Skeletal muscle tissue (tissue), 4 donors: ENCODE results near the gene PTPRN2. TPM values are rescaled to one million over a fixed set of nuclear protein-coding genes. Genes with fewer than 3 reads are reported as not detected.

Experiments
- H3K27ac ChIP-seq: one replicate; pipeline ENCODE4 v1.7.0; 2013; ENCODE audit warnings: mild to moderate bottlenecking, low read depth, low read length, inconsistent platforms
- H3K27me3 ChIP-seq, 3 donors: one replicate each; pipeline ENCODE4 v1.7.0; 2013; ENCODE audit warnings: low read length in 3 of 3; ENCODE audit not compliant: control insufficient read depth in 3 of 3, insufficient read depth in 3 of 3
- H3K36me3 ChIP-seq, 3 donors: one replicate each; pipeline ENCODE4 v1.7.0; 2013; ENCODE audit warnings: low read length in 3 of 3; ENCODE audit not compliant: control insufficient read depth in 3 of 3, insufficient read depth in 3 of 3
- H3K4me1 ChIP-seq, 3 donors: one replicate each; pipeline ENCODE4 v1.7.0; 2013; ENCODE audit warnings: low read length in 3 of 3, mild to moderate bottlenecking in 3 of 3; ENCODE audit not compliant: control insufficient read depth in 3 of 3, insufficient read depth in 3 of 3
- H3K4me3 ChIP-seq, 3 donors: one replicate each; pipeline ENCODE4 v1.7.0; 2013; ENCODE audit warnings: low read length in 3 of 3
- H3K9ac ChIP-seq, 3 donors: one replicate each; pipeline ENCODE4 v1.7.0; 2013; ENCODE audit warnings: low read length in 3 of 3, mild to moderate bottlenecking in 3 of 3, moderate library complexity in 2 of 3, low read depth in 1 of 3
- H3K9me3 ChIP-seq, 3 donors: one replicate each; pipeline ENCODE4 v1.7.0; 2013; ENCODE audit warnings: low read length in 3 of 3; ENCODE audit not compliant: control insufficient read depth in 3 of 3
- total RNA-seq: library from RNA; depleted of rRNA; stranded (reverse); fragments of >200 nt; gene quantifications from one replicate; pipeline ENCODE4 v1.2.3, GENCODE V29; 2014
- donor health status: Osteomylitis.

The PTPRN2 gene
- total RNA-seq, 1 donor from 2014 or later = 1.6 TPM

DNA sequence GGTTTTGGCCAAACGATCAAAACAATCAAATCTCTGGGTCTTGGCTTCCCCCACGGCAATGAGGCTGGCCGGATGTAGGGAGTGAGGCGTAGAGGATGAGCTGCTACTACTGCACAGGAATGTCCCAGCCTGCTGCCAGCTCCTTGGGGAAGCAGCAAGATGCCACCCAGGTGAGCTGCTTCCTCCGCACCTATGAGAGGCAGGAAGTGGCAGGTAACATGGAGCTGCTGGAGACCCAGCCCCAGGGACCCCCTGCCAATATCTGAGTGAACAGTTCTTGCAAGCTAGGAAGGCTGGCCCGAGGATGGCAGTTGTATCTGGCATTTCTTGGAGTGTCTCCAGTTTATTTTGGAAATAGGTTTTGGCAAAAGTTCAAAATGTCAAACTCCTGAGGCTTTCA lies 837.3 kb downstream of the PTPRN2 start:
- Histone ChIP-seq H3K4me1 (no peaks in the 10 kb centered on the region), H3K9me3 (peaks cover 0 to 2% (median 0%) of the 10 kb centered on the region in 3 donors), H3K36me3 (no peaks in the 10 kb centered on the region), H3K27me3 (peaks cover 3 to 16% (median 5%) of the 10 kb centered on the region in 3 donors), H3K4me3 (no peak overlapping the region), H3K27ac (no peak overlapping the region), H3K9ac (no peak overlapping the region)

DNA sequence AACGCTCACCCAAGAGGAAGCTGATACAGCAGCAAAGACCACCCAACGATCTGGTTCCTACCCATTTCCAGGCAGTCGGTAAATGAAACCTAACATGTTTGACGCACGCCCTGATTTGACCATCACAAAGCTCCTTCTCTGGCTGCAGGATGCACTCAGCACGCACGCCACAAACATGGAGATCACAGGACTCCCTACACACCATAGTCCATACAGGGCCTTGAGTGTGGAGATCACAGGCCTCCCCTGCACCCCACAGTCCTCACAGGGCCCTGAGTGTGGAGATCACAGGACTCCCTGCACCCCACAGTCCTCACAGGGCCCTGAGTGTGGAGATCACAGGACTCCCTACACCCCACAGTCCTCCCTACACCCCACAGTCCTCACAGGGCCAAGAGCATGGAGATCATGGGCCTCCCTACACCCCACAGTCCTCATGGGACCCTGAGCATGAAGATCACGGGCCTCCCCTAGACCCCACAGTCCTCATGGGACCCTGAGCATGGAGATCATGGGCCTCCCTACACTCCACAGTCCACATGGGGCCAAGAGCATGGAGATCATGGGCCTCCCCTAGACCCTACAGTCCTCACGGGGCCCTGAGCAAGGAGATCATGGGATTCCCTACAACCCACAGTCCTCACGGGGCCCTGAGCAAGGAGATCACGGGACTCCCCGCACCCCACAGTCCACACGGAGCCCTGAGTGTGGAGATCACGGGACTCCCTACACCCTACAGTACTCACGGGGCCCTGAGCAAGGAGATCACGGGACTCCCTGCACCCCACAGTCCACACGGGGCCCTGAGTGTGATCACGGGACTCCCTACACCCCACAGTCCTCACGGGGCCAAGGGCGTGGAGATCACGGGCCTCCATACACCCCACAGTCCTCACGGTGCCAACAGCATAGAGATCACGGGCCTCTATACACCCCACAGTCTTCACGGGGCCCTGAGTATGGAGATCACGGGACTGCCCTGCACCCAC lies 841.6 kb downstream of the PTPRN2 start:
- Histone ChIP-seq H3K4me1 (no peaks in the 10 kb centered on the region), H3K27me3 (peaks cover 0 to 4% (median 0%) of the 10 kb centered on the region in 3 donors), H3K4me3 (no peak overlapping the region), H3K9me3 (peaks cover 0 to 2% (median 0%) of the 10 kb centered on the region in 3 donors), H3K36me3 (no peaks in the 10 kb centered on the region), H3K9ac (no peak overlapping the region), H3K27ac (no peak overlapping the region)

DNA sequence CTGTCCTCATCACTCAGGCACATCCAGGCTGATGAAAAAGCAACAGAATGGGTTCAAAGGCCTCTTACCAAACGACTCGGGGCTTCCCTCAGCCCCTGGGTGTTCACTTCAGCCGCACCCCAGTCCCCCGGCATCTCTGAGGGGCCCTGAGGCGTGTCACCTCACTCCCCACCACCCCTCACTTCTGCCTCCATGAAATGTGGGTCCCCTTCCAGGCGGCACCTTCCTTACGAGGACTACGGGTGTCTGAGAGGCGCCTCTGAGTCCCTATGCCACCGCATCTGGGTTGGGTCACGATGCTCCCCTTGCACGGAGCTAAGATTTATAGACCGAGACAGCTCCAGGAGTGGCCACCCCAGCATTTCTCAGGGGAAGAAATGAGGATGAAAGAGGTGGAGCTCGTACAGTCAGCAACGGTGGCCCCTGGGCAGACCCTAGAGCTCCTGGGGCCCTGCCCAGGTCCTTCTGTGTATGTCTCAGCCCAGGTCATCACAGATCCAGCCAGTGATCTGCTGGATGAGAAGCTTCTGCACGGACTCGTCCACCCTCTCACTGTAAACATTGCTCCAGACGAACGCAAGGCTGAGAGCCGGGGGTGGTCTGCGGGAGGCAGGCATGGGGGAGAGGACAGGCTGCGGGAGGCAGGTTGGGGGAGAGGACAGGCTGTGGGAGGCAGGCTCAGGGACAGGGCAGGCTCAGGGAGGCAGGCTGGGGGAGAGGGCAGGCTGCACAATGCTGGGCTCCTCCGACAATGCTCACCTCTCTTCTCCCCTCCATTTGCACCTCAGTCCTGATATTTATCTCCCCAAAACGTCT lies 842.6 kb downstream of the PTPRN2 start:
- Histone ChIP-seq H3K4me1 (no peaks in the 10 kb centered on the region), H3K9me3 (no peaks in the 10 kb centered on the region), H3K4me3 (no peak overlapping the region), H3K27me3 (peaks cover 0 to 9% (median 5%) of the 10 kb centered on the region in 3 donors), H3K27ac (no peak overlapping the region), H3K36me3 (no peaks in the 10 kb centered on the region), H3K9ac (no peak overlapping the region)

DNA sequence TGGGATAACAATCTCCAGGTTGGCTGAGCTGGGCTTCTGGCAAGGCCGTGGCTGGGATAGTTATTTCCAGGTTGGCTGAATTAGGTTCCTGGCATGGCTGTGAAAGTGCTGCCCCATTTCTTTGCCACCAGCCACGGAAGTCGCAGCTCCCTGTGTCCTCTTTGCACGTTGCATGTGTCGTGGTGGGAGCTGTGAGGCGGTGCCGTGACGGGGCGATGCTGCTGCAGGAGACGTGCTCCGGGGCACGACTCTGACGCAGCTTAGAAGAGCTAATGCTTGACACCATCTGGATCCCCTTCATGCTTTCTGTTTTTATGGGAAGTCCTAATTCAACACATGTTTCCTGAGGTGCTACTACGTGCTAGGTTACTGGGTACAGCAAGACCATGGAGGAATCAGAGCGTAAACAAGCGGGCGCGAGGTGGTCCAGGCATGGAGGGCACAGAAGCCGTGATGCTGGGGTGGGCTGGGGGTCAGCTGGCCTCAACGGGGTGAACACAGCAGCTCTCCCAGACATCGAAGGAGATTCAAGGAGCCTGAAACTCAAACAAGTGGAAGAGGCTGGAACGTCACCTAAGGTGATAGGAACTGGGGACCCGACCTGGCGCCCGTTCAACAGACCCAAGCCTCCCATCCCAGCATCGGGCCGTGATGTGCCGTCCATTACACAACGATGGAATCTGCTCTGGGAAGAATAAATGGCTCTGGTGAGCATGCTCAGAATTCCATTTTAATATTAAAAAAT lies 843.7 kb downstream of the PTPRN2 start:
- no peaks in the 10 kb centered on the region for H3K9me3 ChIP-seq
- H3K27me3 ChIP-seq = peaks cover 8 to 12% (median 10%) of the 10 kb centered on the region in 3 donors

DNA sequence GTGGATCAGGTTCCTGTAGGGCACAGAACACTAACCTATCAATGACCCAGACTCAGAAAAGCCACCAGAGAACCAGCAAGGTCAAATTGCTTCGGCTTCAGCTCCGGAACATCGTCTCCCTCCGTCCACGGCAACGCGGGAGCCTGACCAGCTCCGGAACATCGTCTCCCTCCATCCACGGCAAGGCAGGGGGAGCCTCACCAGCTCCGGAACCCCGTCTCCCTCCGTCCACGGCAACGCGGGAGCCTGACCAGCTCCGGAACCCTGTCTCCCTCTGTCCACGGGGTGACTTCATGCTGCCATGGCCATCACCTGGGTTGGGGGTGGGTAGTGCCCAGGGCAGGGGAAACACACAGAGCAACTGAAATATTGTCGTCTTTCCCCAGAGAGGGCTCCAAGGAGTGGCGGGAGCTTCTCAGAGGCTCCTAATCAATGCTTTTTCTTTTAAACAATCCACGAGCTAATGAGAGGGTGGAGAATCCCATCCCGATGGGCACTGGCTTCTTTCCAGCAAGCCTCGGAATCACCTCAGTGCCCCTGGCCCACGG lies 847.3 kb downstream of the PTPRN2 start:
- Histone ChIP-seq H3K4me3 (no peak overlapping the region), H3K27me3 (peaks cover 11 to 21% (median 17%) of the 10 kb centered on the region in 3 donors), H3K4me1 (peaks cover 0 to 3% (median 0%) of the 10 kb centered on the region in 3 donors), H3K27ac (no peak overlapping the region), H3K9me3 (no peaks in the 10 kb centered on the region), H3K36me3 (no peaks in the 10 kb centered on the region), H3K9ac (no peak overlapping the region)

More for the DNA sequence above, 843.7 kb downstream of the PTPRN2 start:
- no peak overlapping the region for H3K27ac ChIP-seq
- H3K36me3 ChIP-seq = no peaks in the 10 kb centered on the region
- no peaks in the 10 kb centered on the region for H3K4me1 ChIP-seq
- H3K9ac ChIP-seq = no peak overlapping the region
- H3K4me3 ChIP-seq = no peak overlapping the region

DNA sequence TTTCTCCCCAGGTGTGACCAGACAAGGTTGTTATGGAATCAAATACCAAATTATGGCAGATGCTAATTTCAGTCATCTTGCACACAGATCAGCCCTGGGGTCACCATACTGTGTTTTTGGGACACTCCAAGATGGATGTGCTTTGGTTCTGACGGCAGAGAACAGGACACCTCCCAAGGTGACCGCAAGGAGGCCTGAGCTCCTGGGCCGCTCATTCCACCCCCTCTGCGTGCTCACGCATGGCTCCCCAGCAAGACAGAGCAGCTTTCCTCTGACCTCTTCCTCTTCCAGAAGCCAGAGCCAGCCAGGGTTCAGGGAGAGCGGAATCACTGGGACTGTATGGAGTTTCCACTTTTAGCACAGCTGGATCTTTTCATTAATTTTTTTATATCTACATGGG lies 848.0 kb downstream of the PTPRN2 start:
- Histone ChIP-seq H3K4me3 (no peak overlapping the region), H3K9ac (no peak overlapping the region), H3K9me3 (peaks cover 0 to 2% (median 0%) of the 10 kb centered on the region in 3 donors), H3K36me3 (no peaks in the 10 kb centered on the region), H3K27me3 (peaks cover 11 to 21% (median 18%) of the 10 kb centered on the region in 3 donors), H3K27ac (no peak overlapping the region), H3K4me1 (peaks cover 0 to 3% (median 0%) of the 10 kb centered on the region in 3 donors)

DNA sequence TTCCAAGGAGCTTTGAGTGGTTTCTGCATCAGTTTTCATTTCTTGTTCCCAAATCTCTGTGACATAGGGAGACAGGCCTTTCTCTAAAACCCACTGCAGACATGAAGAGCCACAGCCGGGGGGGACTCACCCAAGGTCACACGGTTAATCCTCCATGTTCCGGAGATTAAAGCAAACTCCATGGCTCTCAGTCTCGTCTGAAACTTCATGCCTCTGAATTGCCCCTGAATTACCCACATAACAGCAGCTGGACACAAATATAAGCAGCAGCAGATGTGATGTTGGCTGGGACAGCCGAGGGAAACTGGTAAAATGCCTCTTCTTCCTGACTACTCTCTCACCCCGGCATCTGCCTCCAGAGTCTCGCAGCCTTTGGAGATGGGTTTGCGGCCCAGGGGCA lies 848.6 kb downstream of the PTPRN2 start:
- Histone ChIP-seq H3K36me3 (no peaks in the 10 kb centered on the region), H3K27ac (no peak overlapping the region), H3K4me3 (no peak overlapping the region), H3K9me3 (peaks cover 0 to 2% (median 0%) of the 10 kb centered on the region in 3 donors), H3K27me3 (peaks cover 11 to 21% (median 16%) of the 10 kb centered on the region in 3 donors), H3K4me1 (peaks cover 0 to 3% (median 0%) of the 10 kb centered on the region in 3 donors), H3K9ac (no peak overlapping the region)

DNA sequence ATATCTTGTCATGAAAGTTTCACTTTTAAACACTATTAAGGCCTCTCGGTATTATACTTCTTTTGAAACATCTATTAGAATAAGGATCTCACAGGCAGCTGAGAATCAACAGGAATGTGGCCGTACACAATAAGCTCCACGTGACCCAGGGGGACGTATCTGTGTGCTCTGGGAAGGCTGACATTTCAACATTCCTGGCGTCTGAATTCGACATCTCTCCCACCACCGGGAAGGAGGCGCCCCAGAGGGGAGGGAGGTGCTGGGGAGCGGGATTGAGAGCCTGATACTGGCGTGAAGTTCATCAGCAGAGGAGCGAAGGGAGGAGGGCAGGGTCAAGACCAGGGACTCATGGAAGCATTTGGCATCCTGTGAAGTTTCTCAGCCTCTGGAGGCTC lies 849.6 kb downstream of the PTPRN2 start:
- peaks cover 0 to 2% (median 0%) of the 10 kb centered on the region in 3 donors for H3K9me3 ChIP-seq
- peaks cover 11 to 21% (median 16%) of the 10 kb centered on the region in 3 donors for H3K27me3 ChIP-seq
- no peak overlapping the region for H3K27ac ChIP-seq
- no peak overlapping the region for H3K9ac ChIP-seq
- peaks cover 0 to 3% (median 0%) of the 10 kb centered on the region in 3 donors for H3K4me1 ChIP-seq
- H3K4me3 ChIP-seq = no peak overlapping the region
- H3K36me3 ChIP-seq = no peaks in the 10 kb centered on the region
